Panc1 (cell line): ENCODE results near the gene ATE1. TPM values are rescaled to one million over a fixed set of nuclear protein-coding genes. Genes with fewer than 3 reads are reported as not detected.

Experiments used
- ATAC-seq: fragments of 200-7000 bp; cut with Tn5 transposase; 2 replicates; pipeline ENCODE4 v1.9.1; 2020; ENCODE audit warnings: mild to moderate bottlenecking, moderate library complexity
- BruUV-seq: library from RNA; stranded (reverse); fragments of 400-500 nt; replicated peaks from 2 replicates; lab custom pipeline; 2021; lab: Mats Ljungman, UMichigan
- CTCF ChIA-PET: fragments of 300-600 bp; sonication (Branson Sonifier 250); formaldehyde crosslinking; loops from one replicate; lab custom pipeline; 2022; ENCODE audit warnings: antibody characterized with exemption; lab: Charles Lee
- POLR2A ChIA-PET: fragments of 300-600 bp; sonication (Branson Sonifier 250); formaldehyde crosslinking; loops from one replicate; lab custom pipeline; 2022; ENCODE audit warnings: antibody characterized with exemption; lab: Charles Lee
- DNase-seq: peaks from one replicate; pipeline ENCODE4 v3.0.0-alpha.2; 2010; ENCODE audit warnings: low read depth, low spot score
- H3K27ac ChIP-seq: 2 replicates; pipeline ENCODE4 v1.5.1; 2011; ENCODE audit warnings: mild to moderate bottlenecking, low read length, inconsistent platforms
- H3K27me3 ChIP-seq: fragments of 200-500 bp; sonication (Bioruptor generic); 2 replicates; pipeline ENCODE4 v1.6.0; 2014; ENCODE audit warnings: low read length, inconsistent platforms; ENCODE audit not compliant: control insufficient read depth, insufficient read depth
- H3K36me3 ChIP-seq: fragments of 200-500 bp; sonication (Bioruptor generic); 2 replicates; pipeline ENCODE4 v1.5.1; 2014; ENCODE audit warnings: inconsistent platforms, mild to moderate bottlenecking, low read length, moderate library complexity; ENCODE audit not compliant: control insufficient read depth, insufficient read depth
- H3K4me1 ChIP-seq: 2 replicates; pipeline ENCODE4 v1.5.1; 2011; ENCODE audit warnings: inconsistent platforms, mild to moderate bottlenecking, low read length, moderate library complexity; ENCODE audit not compliant: control insufficient read depth, insufficient read depth
- H3K4me3 ChIP-seq, 2 experiments: 2 replicates each; pipeline ENCODE4 v1.5.1; 2011 to 2012; ENCODE audit warnings: low read depth in 2 of 2, low read length in 2 of 2, mild to moderate bottlenecking in 2 of 2, inconsistent platforms in 1 of 2, moderate library complexity in 1 of 2
- H3K9me3 ChIP-seq: fragments of 200-500 bp; sonication (Bioruptor generic); 2 replicates; pipeline ENCODE4 v1.5.1; 2014; ENCODE audit warnings: low read depth, mild to moderate bottlenecking, inconsistent platforms, low read length, moderate library complexity; ENCODE audit not compliant: control insufficient read depth, insufficient read depth
- CTCF ChIP-seq: fragments of 450-650 bp; IDR thresholded peaks from 2 replicates; pipeline ENCODE4 v1.5.1; 2017; ENCODE audit warnings: mild to moderate bottlenecking
- POLR2AphosphoS5 ChIP-seq: IDR thresholded peaks from 2 replicates; pipeline ENCODE4 v1.6.1; 2012; ENCODE audit warnings: mild to moderate bottlenecking, low read depth, low read length, moderate library complexity
- REST ChIP-seq, 2 experiments: IDR thresholded peaks; 2 replicates each; pipeline ENCODE4 v1.6.1; 2011 to 2012; ENCODE audit warnings: low read depth in 2 of 2, control low read depth in 1 of 2, low read length in 1 of 2, mild to moderate bottlenecking in 1 of 2, moderate library complexity in 1 of 2; ENCODE audit not compliant: insufficient read depth in 1 of 2
- SIN3A ChIP-seq: IDR thresholded peaks from 2 replicates; pipeline ENCODE4 v1.6.1; 2012; ENCODE audit warnings: low read depth, mild to moderate bottlenecking, low read length, moderate library complexity, borderline replicate concordance; ENCODE audit not compliant: insufficient read depth
- TCF7L2 ChIP-seq: IDR thresholded peaks from 2 replicates; pipeline ENCODE4 v1.6.1; 2011; ENCODE audit warnings: mild to moderate bottlenecking, low read depth, low read length, inconsistent platforms
- in situ Hi-C: cut with HindIII; loops from 2 replicates; pipeline ENCODE4 v1.10.0; 2016; ENCODE audit warnings: low sequenced_read_pairs, low pct_unique_long_range_greater_than_20kb
- intact Hi-C: fragments of 100-400 bp; cut with micrococcal nuclease; formaldehyde crosslinking; loops from one replicate; pipeline ENCODE4 v1.10.0; 2022; ENCODE audit not compliant: unreplicated experiment
- total RNA-seq: library from RNA; stranded (reverse); gene quantifications from one replicate; pipeline ENCODE4 v1.2.1, GENCODE V29; 2021; ENCODE audit not compliant: unreplicated experiment

ATE1 gene
- total RNA-seq, 1 experiment from 2014 or later, result 45.5 TPM

DNA sequence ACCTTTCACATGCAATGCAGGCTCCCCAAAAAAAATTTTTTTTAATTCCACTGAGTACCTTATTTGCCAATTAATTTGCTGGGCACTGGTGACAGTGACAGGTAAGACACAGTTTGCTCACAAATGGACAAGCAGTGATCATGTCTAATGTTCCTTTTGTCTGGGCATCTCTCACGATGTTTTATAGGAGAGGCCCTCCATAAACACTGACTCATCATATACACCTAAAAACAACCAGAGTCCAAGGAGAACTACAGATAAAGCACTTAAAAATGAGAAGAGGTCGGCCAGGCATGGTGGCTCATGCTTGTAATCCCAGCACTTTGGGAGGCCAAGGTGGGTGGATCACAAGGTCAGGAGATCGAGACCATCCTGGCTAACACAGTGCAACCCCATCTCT is 105.1 kb downstream of the ATE1 start:
- intact Hi-C loops, result no loop called here
- H3K36me3 ChIP-seq, result no peaks in the 10 kb centered on the region
- no peak overlapping the region for H3K4me3 ChIP-seq
- in situ Hi-C loops, result no loop called here
- POLR2A ChIA-PET, result no interaction called here
- H3K27me3 ChIP-seq, result no peaks in the 10 kb centered on the region
- TF ChIP-seq TCF7L2 (no peak), CTCF (no peak), REST (IDR thresholded peaks at IDR 0.05; ENCODE audit: insufficient read depth in 1 of 2, low read depth in 2 of 2, low read length in 1 of 2) (no peak), SIN3A (no peak), POLR2AphosphoS5 (no peak)
- BruUV-seq, result no TSS peak
- H3K27ac ChIP-seq, result no peak overlapping the region
- H3K4me1 ChIP-seq, result no peaks in the 10 kb centered on the region
- CTCF ChIA-PET, result no interaction called here
- no peaks in the 10 kb centered on the region for H3K9me3 ChIP-seq
- ATAC-seq (no peak), DNase-seq (no peak)

GRCh38 chr10:121822180-121822579 is 105.7 kb downstream of the ATE1 start:
- BruUV-seq, result no TSS peak
- POLR2A ChIA-PET, result no interaction called here
- TF ChIP-seq CTCF, result no peak
- TF ChIP-seq REST (IDR thresholded peaks at IDR 0.05; ENCODE audit: insufficient read depth in 1 of 2, low read depth in 2 of 2, low read length in 1 of 2), result no peak
- no peak for TF ChIP-seq SIN3A
- TF ChIP-seq POLR2AphosphoS5, result no peak
- no peak for TF ChIP-seq TCF7L2

More at GRCh38 chr10:121822180-121822579, 105.7 kb downstream of the ATE1 start:
- in situ Hi-C loops, result no loop called here
- intact Hi-C loops, result no loop called here
- Histone ChIP-seq H3K27me3 (no peaks in the 10 kb centered on the region), H3K4me1 (no peaks in the 10 kb centered on the region), H3K9me3 (no peaks in the 10 kb centered on the region), H3K27ac (no peak overlapping the region), H3K36me3 (no peaks in the 10 kb centered on the region), H3K4me3 (no peak overlapping the region)
- ATAC-seq (no peak), DNase-seq (no peak)
- CTCF ChIA-PET, result no interaction called here
